GM12878 (cell line): ENCODE data around the gene NDRG4. TPM values are rescaled to one million over a fixed set of nuclear protein-coding genes. Genes with fewer than 3 reads are reported as not detected.

ENCODE experiments used
- ATAC-seq: fragments of 200-7000 bp; cut with Tn5 transposase; 3 replicates; pipeline ENCODE4 v1.9.1; 2020; ENCODE audit warnings: mild to moderate bottlenecking, moderate library complexity
- BruUV-seq: library from RNA; stranded (reverse); fragments of 400-500 nt; replicated peaks from 2 replicates; lab custom pipeline; 2021; lab: Mats Ljungman, UMichigan
- CTCF ChIA-PET: fragments of 300-600 bp; sonication (Branson Sonifier 250); formaldehyde crosslinking; extraction: SDS; loops from one replicate; lab custom pipeline; 2021; ENCODE audit warnings: inconsistent platforms; lab: Yijun Ruan, JAX
- POLR2A ChIA-PET: fragments of 350-600 bp; formaldehyde crosslinking; extraction: SDS; loops from one replicate; lab custom pipeline; 2021; ENCODE audit warnings: inconsistent platforms; lab: Charles Lee
- RAD21 ChIA-PET: fragments of 300-600 bp; sonication (Branson Sonifier 250); formaldehyde crosslinking; loops from one replicate; lab custom pipeline; 2023; ENCODE audit warnings: antibody characterized with exemption; ENCODE audit not compliant: unreplicated experiment; lab: Charles Lee
- SMC1A ChIA-PET: fragments of 300-600 bp; sonication (Branson Sonifier 250); formaldehyde crosslinking; loops from one replicate; lab custom pipeline; 2023; ENCODE audit not compliant: unreplicated experiment, uncharacterized antibody; lab: Charles Lee
- DNase-seq: peaks from one replicate; pipeline ENCODE4 v3.0.0-alpha.2; 2011; ENCODE audit warnings: low read depth, low spot score
- FAIRE-seq: peaks from 3 replicates; lab custom pipeline; 2011; peaks lifted over from hg19 to GRCh38; lab: Jason Lieb, UNC
- H2AFZ ChIP-seq: 2 replicates; pipeline ENCODE4 v1.6.0; 2011; ENCODE audit warnings: low read depth, low read length, control low read depth; ENCODE audit not compliant: control insufficient read depth
- H3K27ac ChIP-seq: 2 replicates; pipeline ENCODE4 v1.5.1; 2011; ENCODE audit warnings: control low read depth; ENCODE audit not compliant: control insufficient read depth, insufficient read depth
- H3K27me3 ChIP-seq, 2 experiments: replicated peaks in 1 of 2; 2 replicates each; pipeline versions ENCODE4 v1.6.0 to v1.6.1; 2011; ENCODE audit warnings: low read length in 1 of 2; ENCODE audit not compliant: control insufficient read depth in 2 of 2, insufficient read depth in 2 of 2
- H3K36me3 ChIP-seq, 2 experiments: 2 replicates each; pipeline ENCODE4 v1.5.1; 2011; ENCODE audit warnings: low read length in 1 of 2; ENCODE audit not compliant: control insufficient read depth in 2 of 2, insufficient read depth in 2 of 2
- H3K4me1 ChIP-seq: 2 replicates; pipeline ENCODE4 v1.6.1; 2011; ENCODE audit warnings: mild to moderate bottlenecking, low read length, moderate library complexity, mixed read lengths; ENCODE audit not compliant: control insufficient read depth, insufficient read depth
- H3K4me2 ChIP-seq: 2 replicates; pipeline ENCODE4 v1.6.0; 2011; ENCODE audit warnings: control low read depth; ENCODE audit not compliant: control insufficient read depth, insufficient read depth
- H3K4me3 ChIP-seq: fragments of 200-600 bp; sonication (generic); 2 replicates; pipeline ENCODE4 v1.5.1; 2016
- H3K79me2 ChIP-seq: 2 replicates; pipeline ENCODE4 v1.6.0; 2011; ENCODE audit warnings: low read length; ENCODE audit not compliant: control insufficient read depth, insufficient read depth
- H3K9ac ChIP-seq: 2 replicates; pipeline ENCODE4 v1.8.0; 2011; ENCODE audit warnings: low read length, control low read depth, mixed read lengths; ENCODE audit not compliant: control insufficient read depth, insufficient read depth
- H3K9me3 ChIP-seq: replicated peaks from 3 replicates; pipeline ENCODE4 v1.5.1; 2011; ENCODE audit warnings: mild to moderate bottlenecking, low read length; ENCODE audit not compliant: control insufficient read depth, insufficient read depth
- H4K20me1 ChIP-seq: 2 replicates; pipeline ENCODE4 v1.6.0; 2011; ENCODE audit not compliant: control insufficient read depth, insufficient read depth
- ATF2 ChIP-seq: IDR thresholded peaks from 2 replicates; pipeline ENCODE4 v1.6.1; 2012; ENCODE audit warnings: low read length, inconsistent platforms
- BCL11A ChIP-seq: IDR thresholded peaks from 2 replicates; pipeline ENCODE4 v1.6.1; 2011; ENCODE audit warnings: low read depth, low read length
- CHD1 ChIP-seq: IDR thresholded peaks from 2 replicates; pipeline ENCODE4 v1.6.1; 2012; ENCODE audit warnings: low read depth, low read length, improper control_type of control experiment
- FOS ChIP-seq: IDR thresholded peaks from 3 replicates; pipeline ENCODE4 v1.6.1; 2011; ENCODE audit warnings: borderline replicate concordance; ENCODE audit not compliant: insufficient read length; ENCODE audit errors: extremely low read depth
- STAT3 ChIP-seq: IDR thresholded peaks from 2 replicates; pipeline ENCODE4 v1.6.1; 2011; ENCODE audit warnings: low read depth, low read length, improper control_type of control experiment
- TCF12 ChIP-seq: IDR thresholded peaks from 2 replicates; pipeline ENCODE4 v1.6.1; 2011; ENCODE audit warnings: low read depth, mild to moderate bottlenecking, low read length
- WRNIP1 ChIP-seq: IDR thresholded peaks from 2 replicates; pipeline ENCODE4 v1.6.1; 2011; ENCODE audit warnings: low read depth, low read length, improper control_type of control experiment, borderline replicate concordance
- ZNF622 ChIP-seq: fragments of 450-650 bp; IDR thresholded peaks from 2 replicates; pipeline ENCODE4 v1.6.1; 2017; ENCODE audit warnings: mild to moderate bottlenecking, inconsistent platforms
- WGBS: methylation state at CpG from one replicate; pipeline ENCODE4 v1.1.6; 2016; ENCODE audit warnings: low lambda C conversion rate; ENCODE audit not compliant: insufficient replicate concordance, insufficient coverage; ENCODE audit errors: missing lambda C conversion rate; 5-methylcytosine and 5-hydroxymethylcytosine counted together
- in situ Hi-C: fragments of 300-500 bp; cut with MboI; formaldehyde crosslinking; loops from 9 replicates; pipeline ENCODE4 v1.14.3; 2018; ENCODE audit warnings: mixed read lengths
- intact Hi-C: fragments of 100-400 bp; cut with micrococcal nuclease; formaldehyde crosslinking; loops from one replicate; pipeline ENCODE4 v1.14.2; 2022; ENCODE audit not compliant: unreplicated experiment
- polyA plus RNA-seq, 11 experiments: library from polyadenylated mRNA; depleted of rRNA in 4 of 11; unstranded in 6 of 11; stranded (reverse) in 5 of 11; fragments of >200 nt; fragmentation: Nextera tagmentation in 4 of 11; fragmentation: Illumina TruSeq in 1 of 11; extraction: Ambion mirVana in 4 of 11; extraction: Trizol in 1 of 11; gene quantifications; 1 replicate in 1 of 11; 2 replicates in 10 of 11; pipeline versions ENCODE4 v1.2.1 to v1.2.3, GENCODE V29; 2011 to 2016; ENCODE audit warnings: inconsistent platforms in 2 of 11, missing spikeins in 2 of 11, low read depth in 1 of 11
- total RNA-seq, 4 experiments: library from RNA; depleted of rRNA in 3 of 4; stranded (reverse); fragments of >200 nt in 3 of 4; fragmentation: Illumina TruSeq in 1 of 4; extraction: Trizol in 1 of 4; gene quantifications; 2 replicates each; pipeline versions ENCODE4 v1.2.1 to v1.2.3, GENCODE V29; 2013 to 2021
- TF ChIP-seq, protein P1 (sequence below): fragments of 450-650 bp; IDR thresholded peaks from 2 replicates; pipeline ENCODE4 v1.6.1; 2016; ENCODE audit warnings: mild to moderate bottlenecking
- TF ChIP-seq, protein P2 (sequence below): fragments of 150-350 bp; IDR thresholded peaks from 2 replicates; pipeline ENCODE4 v1.6.1; 2016; ENCODE audit warnings: low read depth, low read length
- TF ChIP-seq, protein P3 (sequence below): fragments of 450-650 bp; IDR thresholded peaks from 2 replicates; pipeline ENCODE4 v1.6.1; 2017; ENCODE audit warnings: mild to moderate bottlenecking, moderate library complexity

The NDRG4 gene
- total and polyA plus RNA-seq, 10 of the 15 experiments (the other 5 are each of a cell fraction or from before 2014, with no cell fraction given), result 0.33 to 3.8 (median 2.5) TPM

GRCh38 chr16:58518083-58518979, 18.4 kb downstream of the NDRG4 start:
- TSS peak; percentile 59 for BruUV-seq
- TF ChIP-seq, protein P1, sequence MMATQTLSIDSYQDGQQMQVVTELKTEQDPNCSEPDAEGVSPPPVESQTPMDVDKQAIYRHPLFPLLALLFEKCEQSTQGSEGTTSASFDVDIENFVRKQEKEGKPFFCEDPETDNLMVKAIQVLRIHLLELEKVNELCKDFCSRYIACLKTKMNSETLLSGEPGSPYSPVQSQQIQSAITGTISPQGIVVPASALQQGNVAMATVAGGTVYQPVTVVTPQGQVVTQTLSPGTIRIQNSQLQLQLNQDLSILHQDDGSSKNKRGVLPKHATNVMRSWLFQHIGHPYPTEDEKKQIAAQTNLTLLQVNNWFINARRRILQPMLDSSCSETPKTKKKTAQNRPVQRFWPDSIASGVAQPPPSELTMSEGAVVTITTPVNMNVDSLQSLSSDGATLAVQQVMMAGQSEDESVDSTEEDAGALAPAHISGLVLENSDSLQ, result no peak
- TF ChIP-seq WRNIP1 (no peak), FOS (no peak), ZNF622 (no peak), CHD1 (no peak), STAT3 (no peak), ATF2 (peak; percentile 72), BCL11A (peak; percentile 72; the same call in 1 of the 2 replicates), TCF12 (no peak)
- TF ChIP-seq, protein P2, sequence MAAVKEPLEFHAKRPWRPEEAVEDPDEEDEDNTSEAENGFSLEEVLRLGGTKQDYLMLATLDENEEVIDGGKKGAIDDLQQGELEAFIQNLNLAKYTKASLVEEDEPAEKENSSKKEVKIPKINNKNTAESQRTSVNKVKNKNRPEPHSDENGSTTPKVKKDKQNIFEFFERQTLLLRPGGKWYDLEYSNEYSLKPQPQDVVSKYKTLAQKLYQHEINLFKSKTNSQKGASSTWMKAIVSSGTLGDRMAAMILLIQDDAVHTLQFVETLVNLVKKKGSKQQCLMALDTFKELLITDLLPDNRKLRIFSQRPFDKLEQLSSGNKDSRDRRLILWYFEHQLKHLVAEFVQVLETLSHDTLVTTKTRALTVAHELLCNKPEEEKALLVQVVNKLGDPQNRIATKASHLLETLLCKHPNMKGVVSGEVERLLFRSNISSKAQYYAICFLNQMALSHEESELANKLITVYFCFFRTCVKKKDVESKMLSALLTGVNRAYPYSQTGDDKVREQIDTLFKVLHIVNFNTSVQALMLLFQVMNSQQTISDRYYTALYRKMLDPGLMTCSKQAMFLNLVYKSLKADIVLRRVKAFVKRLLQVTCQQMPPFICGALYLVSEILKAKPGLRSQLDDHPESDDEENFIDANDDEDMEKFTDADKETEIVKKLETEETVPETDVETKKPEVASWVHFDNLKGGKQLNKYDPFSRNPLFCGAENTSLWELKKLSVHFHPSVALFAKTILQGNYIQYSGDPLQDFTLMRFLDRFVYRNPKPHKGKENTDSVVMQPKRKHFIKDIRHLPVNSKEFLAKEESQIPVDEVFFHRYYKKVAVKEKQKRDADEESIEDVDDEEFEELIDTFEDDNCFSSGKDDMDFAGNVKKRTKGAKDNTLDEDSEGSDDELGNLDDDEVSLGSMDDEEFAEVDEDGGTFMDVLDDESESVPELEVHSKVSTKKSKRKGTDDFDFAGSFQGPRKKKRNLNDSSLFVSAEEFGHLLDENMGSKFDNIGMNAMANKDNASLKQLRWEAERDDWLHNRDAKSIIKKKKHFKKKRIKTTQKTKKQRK, result no peak
- TF ChIP-seq, protein P3, sequence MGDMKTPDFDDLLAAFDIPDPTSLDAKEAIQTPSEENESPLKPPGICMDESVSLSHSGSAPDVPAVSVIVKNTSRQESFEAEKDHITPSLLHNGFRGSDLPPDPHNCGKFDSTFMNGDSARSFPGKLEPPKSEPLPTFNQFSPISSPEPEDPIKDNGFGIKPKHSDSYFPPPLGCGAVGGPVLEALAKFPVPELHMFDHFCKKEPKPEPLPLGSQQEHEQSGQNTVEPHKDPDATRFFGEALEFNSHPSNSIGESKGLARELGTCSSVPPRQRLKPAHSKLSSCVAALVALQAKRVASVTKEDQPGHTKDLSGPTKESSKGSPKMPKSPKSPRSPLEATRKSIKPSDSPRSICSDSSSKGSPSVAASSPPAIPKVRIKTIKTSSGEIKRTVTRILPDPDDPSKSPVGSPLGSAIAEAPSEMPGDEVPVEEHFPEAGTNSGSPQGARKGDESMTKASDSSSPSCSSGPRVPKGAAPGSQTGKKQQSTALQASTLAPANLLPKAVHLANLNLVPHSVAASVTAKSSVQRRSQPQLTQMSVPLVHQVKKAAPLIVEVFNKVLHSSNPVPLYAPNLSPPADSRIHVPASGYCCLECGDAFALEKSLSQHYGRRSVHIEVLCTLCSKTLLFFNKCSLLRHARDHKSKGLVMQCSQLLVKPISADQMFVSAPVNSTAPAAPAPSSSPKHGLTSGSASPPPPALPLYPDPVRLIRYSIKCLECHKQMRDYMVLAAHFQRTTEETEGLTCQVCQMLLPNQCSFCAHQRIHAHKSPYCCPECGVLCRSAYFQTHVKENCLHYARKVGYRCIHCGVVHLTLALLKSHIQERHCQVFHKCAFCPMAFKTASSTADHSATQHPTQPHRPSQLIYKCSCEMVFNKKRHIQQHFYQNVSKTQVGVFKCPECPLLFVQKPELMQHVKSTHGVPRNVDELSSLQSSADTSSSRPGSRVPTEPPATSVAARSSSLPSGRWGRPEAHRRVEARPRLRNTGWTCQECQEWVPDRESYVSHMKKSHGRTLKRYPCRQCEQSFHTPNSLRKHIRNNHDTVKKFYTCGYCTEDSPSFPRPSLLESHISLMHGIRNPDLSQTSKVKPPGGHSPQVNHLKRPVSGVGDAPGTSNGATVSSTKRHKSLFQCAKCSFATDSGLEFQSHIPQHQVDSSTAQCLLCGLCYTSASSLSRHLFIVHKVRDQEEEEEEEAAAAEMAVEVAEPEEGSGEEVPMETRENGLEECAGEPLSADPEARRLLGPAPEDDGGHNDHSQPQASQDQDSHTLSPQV, result no peak

More at GRCh38 chr16:58518083-58518979, 18.4 kb downstream of the NDRG4 start:
- peak; percentile 43 for ATAC-seq
- WGBS, result 3% methylated on average over 8 of the region's 8 CpGs
- ChIA-PET SMC1A (interaction anchor here (0.9 to 2.7 kb wide), 13 partner anchors 10 to 238 kb away, joined by 3 to 11 read pairs (median 4); no protein-coding TSS in a partner anchor), RAD21 (interaction anchor here (0.7 to 1.6 kb wide), 7 partner anchors 8 to 238 kb away, joined by 3 to 8 read pairs (median 4); partner anchors contain the start of gene NDRG4), CTCF (interaction anchor here (0.6 to 3.8 kb wide), 14 partner anchors 12 to 237 kb away, joined by 3 to 18 read pairs (median 4); no protein-coding TSS in a partner anchor), POLR2A (interaction anchor here (0.6 to 1.2 kb wide), 7 partner anchors 63 to 415 kb away, joined by 3 to 6 read pairs (median 4); partner anchors contain the start of gene CNOT1)
- peak; percentile 79 for FAIRE-seq
- Histone ChIP-seq H4K20me1 (no peaks in the 10 kb centered on the region), H3K27me3 (no peaks in the 10 kb centered on the region), H3K4me2 (peak overlapping the region; percentile 76), H2AFZ (no peak overlapping the region), H3K9me3 (no peaks in the 10 kb centered on the region), H3K9ac (peak overlapping the region; percentile 9; the same call in 1 of the 2 replicates), H3K4me1 (peaks cover 43% of the 10 kb centered on the region), H3K27ac (peak overlapping the region; percentile 67), H3K36me3 (peaks cover 13 to 31% of the 10 kb centered on the region in 2 experiments), H3K4me3 (peak overlapping the region; percentile 14; the same call in 1 of the 2 replicates), H3K79me2 (peaks cover 11% of the 10 kb centered on the region)
- intact Hi-C loops, result loop anchor here (1.0 kb wide), 1 partner anchor 112 kb away; no protein-coding TSS in a partner anchor
- DNase-seq, result peak; percentile 54
- in situ Hi-C loops, result loop anchor here (25.0 kb wide), 1 partner anchor 219 kb away; the partner anchor contains the start of gene GOT2
